IPS-18a (cell line): ENCODE data around the gene GPRIN1.

Source experiments
- H3K27ac ChIP-seq: one replicate; pipeline ENCODE4 v1.5.1; 2013; ENCODE audit warnings: low read length
- H3K27me3 ChIP-seq: one replicate; pipeline ENCODE4 v1.6.1; 2013; ENCODE audit warnings: mild to moderate bottlenecking, low read length; ENCODE audit not compliant: control insufficient read depth, insufficient read depth
- H3K36me3 ChIP-seq: one replicate; pipeline ENCODE4 v1.6.1; 2013; ENCODE audit warnings: low read depth, low read length; ENCODE audit not compliant: control insufficient read depth
- H3K4me1 ChIP-seq: one replicate; pipeline ENCODE4 v1.6.1; 2013; ENCODE audit warnings: low read depth, low read length; ENCODE audit not compliant: control insufficient read depth
- H3K4me3 ChIP-seq: one replicate; pipeline ENCODE4 v1.5.1; 2013; ENCODE audit warnings: low read length
- H3K9ac ChIP-seq: one replicate; pipeline ENCODE4 v1.6.1; 2013; ENCODE audit warnings: mild to moderate bottlenecking, low read length, moderate library complexity
- H3K9me3 ChIP-seq: one replicate; pipeline ENCODE4 v1.6.1; 2013; ENCODE audit warnings: low read depth, low read length; ENCODE audit not compliant: control insufficient read depth

GPRIN1 gene

DNA sequence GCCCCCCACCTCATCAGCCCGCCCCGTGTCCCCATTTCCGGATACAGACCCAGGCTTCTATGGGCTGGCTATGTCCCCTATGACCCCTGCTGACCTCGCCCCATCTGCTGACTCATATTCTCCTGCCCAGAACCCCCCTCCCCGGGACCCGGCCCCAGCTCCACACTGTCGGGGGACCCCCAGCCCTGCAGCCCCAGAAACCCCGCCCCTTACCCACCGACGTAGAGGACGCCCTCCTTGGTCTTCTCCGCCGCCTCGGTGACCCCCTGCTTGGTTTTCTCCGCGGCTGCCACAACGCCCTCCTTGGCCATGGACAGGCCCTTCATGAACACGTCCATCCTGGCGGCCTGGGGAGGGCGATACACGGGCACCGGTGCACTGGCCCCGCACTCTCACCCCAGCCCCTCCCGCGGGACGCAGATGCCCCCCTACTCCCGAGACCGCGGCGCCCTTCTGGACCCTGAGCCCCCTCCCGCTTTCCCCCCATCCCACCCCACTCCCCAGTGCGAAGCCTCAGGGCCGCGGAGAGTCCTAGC, 19.4 kb upstream of the GPRIN1 start:
- Histone ChIP-seq H3K4me3 (peak overlapping the region; percentile 79), H3K36me3 (no peaks in the 10 kb centered on the region), H3K4me1 (peaks cover 11% of the 10 kb centered on the region), H3K27ac (no peak overlapping the region), H3K27me3 (peaks cover 56% of the 10 kb centered on the region), H3K9me3 (no peaks in the 10 kb centered on the region), H3K9ac (no peak overlapping the region)

DNA sequence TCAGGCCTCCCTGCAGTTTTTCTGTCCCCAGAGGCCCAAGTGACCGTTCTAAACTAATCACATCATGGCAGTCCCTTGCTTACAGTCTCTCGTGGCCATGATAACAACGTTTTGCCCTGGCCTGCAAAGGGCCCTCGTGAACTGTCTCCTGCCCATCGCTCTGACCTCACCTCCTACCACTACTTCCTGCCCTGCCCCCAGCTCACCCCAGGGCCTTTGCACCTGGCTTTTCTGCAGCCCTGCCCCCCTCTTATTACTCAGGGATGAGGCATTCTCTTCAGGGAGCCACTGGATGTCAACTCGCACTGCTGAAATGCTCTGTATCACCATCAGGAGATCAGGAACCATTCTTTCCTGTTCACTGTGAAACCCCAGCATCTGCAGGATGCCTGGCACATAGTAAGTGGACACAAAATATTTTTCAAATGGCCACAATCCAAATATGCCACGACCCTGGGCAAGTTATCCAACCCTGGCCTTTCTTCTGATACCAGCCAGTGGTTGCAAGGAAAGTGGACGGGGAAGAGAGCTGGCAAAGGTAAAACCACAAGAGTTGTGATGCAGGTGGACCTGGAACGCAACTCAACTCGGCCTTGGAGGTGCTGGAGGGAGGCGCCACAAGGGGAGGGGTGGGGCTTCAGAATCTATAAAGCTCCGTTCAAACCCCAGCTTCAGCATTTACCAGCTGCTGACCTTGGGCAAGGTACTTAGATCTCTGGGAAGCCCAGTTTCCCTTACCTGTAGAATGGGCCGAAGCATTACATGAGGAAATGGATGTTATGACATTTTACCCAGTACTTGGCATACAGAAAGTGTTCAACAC, 18.7 kb upstream of the GPRIN1 start:
- Histone ChIP-seq H3K4me3 (peak overlapping the region; percentile 79), H3K27ac (no peak overlapping the region), H3K4me1 (peaks cover 4% of the 10 kb centered on the region), H3K9ac (no peak overlapping the region), H3K36me3 (no peaks in the 10 kb centered on the region), H3K27me3 (peaks cover 56% of the 10 kb centered on the region), H3K9me3 (no peaks in the 10 kb centered on the region)

DNA sequence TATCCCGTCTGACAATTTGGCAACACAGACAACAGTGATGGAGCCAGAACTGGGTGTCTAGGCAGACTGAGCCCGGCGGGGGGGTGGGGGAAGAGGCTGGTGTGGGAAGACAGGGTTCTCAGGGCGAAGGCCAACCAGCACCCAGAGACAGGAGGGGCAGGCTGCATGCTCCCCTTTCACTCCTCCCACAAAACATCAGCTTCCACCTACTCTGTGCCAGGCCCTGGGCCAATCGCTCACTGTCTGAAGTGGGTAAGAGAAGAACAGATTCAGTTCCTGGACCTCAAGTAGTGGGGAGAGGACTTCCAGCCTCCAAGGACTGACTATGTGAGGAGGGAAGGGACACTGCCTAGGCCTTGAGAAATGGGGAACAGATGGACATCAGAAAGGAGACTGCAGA, 17.6 kb upstream of the GPRIN1 start:
- no peaks in the 10 kb centered on the region for H3K36me3 ChIP-seq
- peaks cover 4% of the 10 kb centered on the region for H3K4me1 ChIP-seq
- H3K9me3 ChIP-seq = no peaks in the 10 kb centered on the region
- H3K9ac ChIP-seq = no peak overlapping the region
- H3K27ac ChIP-seq = no peak overlapping the region
- peaks cover 49% of the 10 kb centered on the region for H3K27me3 ChIP-seq
- H3K4me3 ChIP-seq = no peak overlapping the region

DNA sequence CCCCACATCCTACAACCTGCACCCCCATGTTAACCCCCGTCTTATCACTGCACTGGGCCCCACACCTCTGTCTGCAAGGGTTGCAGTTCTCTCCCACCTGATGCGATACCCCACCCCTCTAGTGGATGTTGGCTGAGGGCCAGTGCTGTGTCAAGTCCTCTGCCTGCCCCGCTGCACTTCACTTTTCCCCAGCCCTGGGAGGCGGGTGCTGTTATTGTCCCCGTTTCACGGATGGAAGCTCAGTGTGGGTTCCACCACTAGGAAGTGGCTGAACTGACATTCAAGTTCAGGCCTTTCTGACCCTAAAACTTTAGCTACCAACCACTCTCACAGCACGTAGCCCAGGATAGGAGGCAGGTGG, 16.9 kb upstream of the GPRIN1 start:
- H3K4me3 ChIP-seq = no peak overlapping the region
- H3K9me3 ChIP-seq = no peaks in the 10 kb centered on the region
- no peaks in the 10 kb centered on the region for H3K36me3 ChIP-seq
- H3K27ac ChIP-seq = no peak overlapping the region
- H3K4me1 ChIP-seq = peaks cover 4% of the 10 kb centered on the region
- no peak overlapping the region for H3K9ac ChIP-seq
- peaks cover 48% of the 10 kb centered on the region for H3K27me3 ChIP-seq

DNA sequence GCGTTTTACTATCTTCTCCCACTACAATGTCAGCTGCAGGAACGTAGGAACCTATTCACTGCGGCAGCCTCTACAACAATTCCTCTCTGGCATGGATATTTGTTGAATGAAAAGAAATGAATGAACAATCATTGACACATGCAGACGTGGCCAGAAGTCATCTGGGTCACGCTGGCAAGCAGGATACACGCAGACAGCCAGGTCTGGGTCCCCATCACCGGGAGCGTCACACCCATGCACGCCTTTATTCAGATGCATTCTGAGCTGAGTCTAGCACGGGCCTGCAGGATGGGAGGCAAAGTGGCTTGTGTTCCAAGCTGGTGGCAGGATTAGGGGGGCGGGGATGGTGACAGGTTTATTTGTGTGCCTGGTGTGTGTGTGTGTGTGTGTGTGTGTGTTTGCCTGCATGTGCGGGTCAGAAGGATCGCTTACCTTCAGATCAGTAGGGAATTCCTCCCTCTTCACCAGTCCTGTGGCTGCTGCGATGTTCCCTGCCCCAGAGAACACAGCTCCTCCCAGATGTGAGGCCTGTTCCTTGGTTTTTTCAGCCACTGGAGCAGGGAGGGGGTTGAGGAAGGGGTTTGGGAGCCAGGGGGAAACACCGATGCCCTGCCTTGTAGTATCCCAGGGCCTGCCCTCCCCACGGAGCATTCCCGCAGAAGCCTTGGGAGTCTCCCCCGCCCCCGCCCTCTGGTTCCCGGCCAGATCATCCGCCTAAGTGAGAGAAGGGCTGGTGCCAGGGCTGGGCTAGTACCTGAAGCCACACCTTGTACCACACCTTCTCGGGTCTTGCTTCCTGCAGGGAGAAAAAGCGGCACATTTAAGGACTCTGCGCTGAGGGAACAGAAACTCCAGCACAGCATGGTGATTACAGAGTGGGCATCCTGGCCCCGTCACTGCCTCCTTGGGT, 16.3 kb upstream of the GPRIN1 start:
- Histone ChIP-seq H3K27ac (no peak overlapping the region), H3K9ac (no peak overlapping the region), H3K4me3 (no peak overlapping the region), H3K4me1 (peaks cover 4% of the 10 kb centered on the region), H3K27me3 (peaks cover 45% of the 10 kb centered on the region), H3K9me3 (no peaks in the 10 kb centered on the region), H3K36me3 (no peaks in the 10 kb centered on the region)

DNA sequence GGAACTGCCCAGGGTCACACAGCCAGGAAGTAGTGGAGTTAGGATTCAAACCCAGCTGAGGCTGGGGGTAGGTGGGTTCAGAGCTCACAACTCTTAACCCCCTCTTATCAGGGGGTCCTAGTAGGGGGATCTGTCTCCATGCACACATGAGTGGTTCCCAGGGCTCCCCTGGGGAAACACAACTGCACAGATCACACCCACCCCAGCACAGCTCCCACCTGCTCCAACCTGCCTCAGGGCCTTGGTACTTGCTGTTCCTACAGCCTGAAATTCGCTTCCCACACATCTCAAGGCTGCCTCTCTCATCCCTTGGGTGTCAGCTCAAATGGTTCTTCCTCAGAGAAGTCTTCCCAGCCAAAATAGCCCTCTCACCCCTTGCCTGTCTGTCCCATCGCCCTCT, 15.6 kb upstream of the GPRIN1 start:
- H3K36me3 ChIP-seq = no peaks in the 10 kb centered on the region
- no peaks in the 10 kb centered on the region for H3K9me3 ChIP-seq
- H3K4me1 ChIP-seq = peaks cover 4% of the 10 kb centered on the region
- H3K27ac ChIP-seq = no peak overlapping the region
- H3K27me3 ChIP-seq = peaks cover 45% of the 10 kb centered on the region
- no peak overlapping the region for H3K9ac ChIP-seq
- no peak overlapping the region for H3K4me3 ChIP-seq

DNA sequence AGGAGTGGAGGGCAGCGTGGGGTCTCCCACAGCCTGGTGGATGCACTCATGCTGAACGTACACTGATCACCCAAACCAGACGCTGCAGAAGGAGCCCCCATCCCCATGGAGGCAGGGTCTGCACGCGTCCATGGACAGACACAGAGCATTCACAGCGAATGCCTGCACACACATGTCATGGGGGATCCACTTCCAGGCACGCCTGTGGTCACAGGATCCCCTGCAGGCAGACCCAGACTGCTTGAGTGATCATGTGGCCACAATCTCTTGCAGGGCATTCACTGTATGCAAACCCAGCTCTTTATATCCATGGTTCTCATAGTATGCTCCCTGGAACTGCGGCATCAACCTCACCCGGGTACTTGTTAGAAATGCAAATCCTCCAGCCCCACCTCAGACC, 15.0 kb upstream of the GPRIN1 start:
- H3K36me3 ChIP-seq = no peaks in the 10 kb centered on the region
- no peak overlapping the region for H3K27ac ChIP-seq
- H3K4me3 ChIP-seq = no peak overlapping the region
- H3K27me3 ChIP-seq = peaks cover 46% of the 10 kb centered on the region
- no peaks in the 10 kb centered on the region for H3K9me3 ChIP-seq
- H3K9ac ChIP-seq = no peak overlapping the region
- peaks cover 4% of the 10 kb centered on the region for H3K4me1 ChIP-seq

DNA sequence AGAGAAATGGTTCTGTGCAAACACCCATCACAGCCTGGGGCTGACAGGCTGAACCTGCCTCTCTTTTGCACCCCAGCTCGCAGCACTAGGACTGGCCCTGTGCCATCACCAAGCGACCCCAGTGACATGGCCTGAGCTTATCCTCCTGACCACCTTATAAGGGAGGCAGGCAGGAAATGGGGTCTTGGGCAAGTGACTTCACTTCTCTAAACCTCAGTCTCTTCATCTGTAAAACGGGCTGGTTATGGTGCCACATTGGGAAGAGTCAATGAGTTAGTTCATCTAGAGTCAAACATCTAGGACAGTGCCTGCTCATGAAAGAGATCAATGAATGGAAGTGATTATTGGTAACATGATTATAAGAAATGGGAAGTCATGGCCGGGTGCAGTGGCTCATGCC, 14.2 kb upstream of the GPRIN1 start:
- Histone ChIP-seq H3K4me3 (no peak overlapping the region), H3K27me3 (peaks cover 45% of the 10 kb centered on the region), H3K9me3 (no peaks in the 10 kb centered on the region), H3K9ac (no peak overlapping the region), H3K27ac (no peak overlapping the region), H3K36me3 (no peaks in the 10 kb centered on the region), H3K4me1 (peaks cover 4% of the 10 kb centered on the region)

DNA sequence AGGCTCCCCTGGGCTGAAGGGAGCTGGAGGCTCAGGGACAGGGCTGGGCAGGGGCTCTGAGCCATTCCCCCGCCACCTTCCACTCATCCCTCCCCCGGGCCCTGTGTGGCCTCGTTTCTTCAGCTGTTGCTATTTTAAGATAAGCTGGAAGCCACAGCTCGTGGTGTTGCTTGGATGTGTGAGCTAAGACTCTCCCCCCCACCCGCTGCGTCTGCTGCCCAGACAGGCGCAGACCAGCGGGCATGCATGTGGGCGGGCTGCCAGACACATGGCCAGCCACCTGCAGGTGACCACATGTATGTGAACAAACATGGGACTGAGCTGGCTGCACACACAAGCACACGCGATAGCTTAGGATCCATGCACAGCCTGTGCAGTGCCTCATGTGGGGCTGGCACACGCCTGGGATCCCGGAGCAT, 11.7 kb upstream of the GPRIN1 start:
- Histone ChIP-seq H3K4me3 (no peak overlapping the region), H3K27me3 (peaks cover 41% of the 10 kb centered on the region), H3K4me1 (peaks cover 4% of the 10 kb centered on the region), H3K36me3 (no peaks in the 10 kb centered on the region), H3K9ac (no peak overlapping the region), H3K27ac (no peak overlapping the region), H3K9me3 (no peaks in the 10 kb centered on the region)

DNA sequence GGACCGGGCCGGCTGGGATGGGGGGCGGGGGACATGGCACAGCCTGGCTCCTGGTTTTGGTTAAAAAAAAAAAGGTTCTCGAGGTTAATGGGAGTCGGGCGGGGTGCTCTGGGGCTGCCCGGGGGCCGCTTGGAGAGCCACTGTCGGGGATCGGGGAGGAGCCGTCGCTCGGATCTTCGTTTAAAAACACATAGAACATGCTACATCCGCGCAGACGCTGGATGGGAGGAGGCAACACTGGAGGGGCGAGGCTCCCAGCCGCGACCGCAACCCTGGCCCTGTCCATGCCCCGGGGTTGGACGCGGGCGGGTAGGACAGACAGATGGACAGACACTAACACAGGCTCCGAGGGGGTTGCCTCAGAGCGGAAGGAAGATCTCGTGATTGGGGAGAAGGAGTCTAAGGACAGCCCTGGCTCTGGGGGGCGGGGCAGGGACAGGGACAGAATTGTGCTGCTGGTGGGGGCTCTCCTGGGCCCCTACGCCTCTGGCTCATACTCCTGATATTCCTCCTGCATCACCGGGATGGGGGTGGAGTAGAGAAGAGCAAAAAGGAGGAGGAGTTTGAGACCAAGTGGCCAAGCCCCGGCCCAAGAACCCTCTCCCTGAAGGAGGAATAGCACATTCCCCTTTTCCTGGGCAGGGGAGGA, 10.5 kb upstream of the GPRIN1 start:
- no peaks in the 10 kb centered on the region for H3K9me3 ChIP-seq
- H3K9ac ChIP-seq = no peak overlapping the region
- H3K4me1 ChIP-seq = no peaks in the 10 kb centered on the region
- H3K27me3 ChIP-seq = peaks cover 43% of the 10 kb centered on the region
- H3K4me3 ChIP-seq = peak overlapping the region; percentile 26
- no peak overlapping the region for H3K27ac ChIP-seq
- no peaks in the 10 kb centered on the region for H3K36me3 ChIP-seq

DNA sequence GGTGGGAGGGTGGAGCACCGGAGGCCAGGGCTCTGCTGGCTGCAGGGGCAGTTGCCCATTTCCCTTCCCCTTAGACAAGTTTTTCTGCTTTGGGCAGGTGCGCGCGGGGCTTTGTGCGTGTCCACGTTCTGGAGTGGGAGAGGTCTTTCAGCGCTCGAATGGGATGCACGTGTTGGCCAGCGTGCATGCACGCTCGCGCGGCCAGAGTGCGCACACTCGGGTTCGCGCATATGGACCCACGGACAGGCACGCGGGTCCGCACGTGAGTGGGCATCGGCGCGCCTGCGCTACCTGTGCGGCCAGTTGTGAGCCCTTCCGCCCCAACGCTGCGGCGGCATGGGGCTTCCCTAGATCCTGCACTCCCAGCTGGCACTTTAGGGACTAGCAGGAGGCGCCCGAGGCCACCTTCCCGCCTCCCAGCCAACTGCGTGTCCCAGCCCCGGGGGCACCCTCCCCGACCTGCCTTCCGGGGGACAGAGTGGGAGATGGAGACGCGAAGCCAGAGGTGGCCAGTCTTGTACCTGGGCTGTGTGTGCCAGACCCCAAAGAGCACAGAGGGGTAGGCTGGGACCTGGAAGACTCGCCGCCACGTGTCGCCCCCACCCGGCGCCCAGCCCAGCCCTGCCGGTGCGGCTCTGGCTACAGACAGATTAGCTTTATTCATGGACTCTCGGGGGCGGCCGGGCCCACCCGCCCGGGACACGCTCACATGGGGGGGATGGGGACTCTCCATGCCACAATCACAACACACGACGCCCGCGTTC, 9.8 kb upstream of the GPRIN1 start:
- Histone ChIP-seq H3K9ac (no peak overlapping the region), H3K4me3 (peak overlapping the region; percentile 28), H3K27me3 (peaks cover 43% of the 10 kb centered on the region), H3K27ac (no peak overlapping the region), H3K9me3 (no peaks in the 10 kb centered on the region), H3K4me1 (no peaks in the 10 kb centered on the region), H3K36me3 (no peaks in the 10 kb centered on the region)
